A549 (cell line): ENCODE data around the gene DSP.

Experiments
- CTCF ChIP-seq: fragments of >200 bp; sonication (Bioruptor Twin); formaldehyde crosslinking; IDR thresholded peaks from 3 replicates; pipeline ENCODE4 v1.5.1; 2016
- POLR2A ChIP-seq: IDR thresholded peaks from 2 replicates; pipeline ENCODE4 v1.6.1; 2012; ENCODE audit warnings: mild to moderate bottlenecking, low read length
- REST ChIP-seq: fragments of 200-600 bp; sonication (generic); IDR thresholded peaks from 2 replicates; pipeline ENCODE4 v1.6.1; 2016; ENCODE audit warnings: antibody characterized with exemption, mild to moderate bottlenecking, moderate library complexity

GRCh38 chr6:7546383-7546782, 4.9 kb downstream of the DSP start:
- TF ChIP-seq CTCF (no peak), REST (no peak), POLR2A (no peak)
